GM19438 (cell line): ENCODE measurements around the gene DIP2A.
"Not testable (repeated sequence)": the region's sequence is repeated elsewhere in the genome, so short reads cannot be mapped to it uniquely, and the experiment has no call there.

Experiments
- ATAC-seq: cut with Tn5 transposase; IDR thresholded peaks from one replicate; pipeline ENCODE4 v1.9.1; 2021; ENCODE audit warnings: low read depth; ENCODE audit not compliant: unreplicated experiment

Gene DIP2A

GRCh38 chr21:46569081-46569480, 110.4 kb downstream of the DIP2A start:
- no peak for ATAC-seq

DNA sequence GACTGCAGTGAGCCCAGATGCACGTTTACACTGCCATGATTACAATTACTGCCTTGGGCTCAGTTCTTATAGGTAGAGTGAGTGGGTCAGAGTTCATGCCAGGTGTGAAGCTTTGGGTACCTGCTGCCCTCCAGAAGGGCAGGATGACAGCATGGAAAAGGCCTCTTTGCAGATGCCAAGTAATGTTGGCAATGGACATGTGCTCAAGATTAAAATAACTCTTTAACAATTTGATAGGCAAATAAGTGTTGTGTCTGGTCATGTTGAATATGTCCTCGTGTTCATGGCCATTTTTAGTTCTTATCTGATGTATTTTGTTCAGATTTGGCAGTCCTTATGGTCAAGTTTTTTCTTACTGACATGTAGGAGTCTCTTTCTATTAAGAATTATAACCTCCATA, 111.4 kb downstream of the DIP2A start:
- ATAC-seq: no peak

- no peak for ATAC-seq
These were observed 111.9 kb downstream of the DIP2A start for GRCh38 chr21:46570631-46571030.

GRCh38 chr21:46572850-46573249, 114.2 kb downstream of the DIP2A start:
- no peak for ATAC-seq

DNA sequence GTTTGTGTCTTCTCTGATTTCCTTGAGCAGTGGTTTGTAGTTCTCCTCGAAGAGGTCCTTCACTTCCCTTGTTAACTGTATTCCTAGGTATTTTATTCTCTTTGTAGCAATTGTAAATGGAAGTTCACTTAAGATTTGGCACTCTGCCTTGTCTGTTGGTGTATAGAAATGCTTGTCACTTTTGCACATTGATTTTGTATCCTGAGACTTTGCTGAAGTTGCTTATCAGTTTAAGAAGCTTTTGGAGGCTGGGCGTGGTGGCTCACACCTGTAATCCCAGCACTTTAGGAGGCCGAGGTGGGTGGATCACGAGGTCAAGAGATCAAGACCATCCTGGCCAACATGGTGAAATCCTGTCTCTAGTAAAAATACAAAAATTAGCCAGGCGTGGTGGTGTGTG, 119.1 kb downstream of the DIP2A start:
- not testable (repeated sequence) for ATAC-seq

DNA sequence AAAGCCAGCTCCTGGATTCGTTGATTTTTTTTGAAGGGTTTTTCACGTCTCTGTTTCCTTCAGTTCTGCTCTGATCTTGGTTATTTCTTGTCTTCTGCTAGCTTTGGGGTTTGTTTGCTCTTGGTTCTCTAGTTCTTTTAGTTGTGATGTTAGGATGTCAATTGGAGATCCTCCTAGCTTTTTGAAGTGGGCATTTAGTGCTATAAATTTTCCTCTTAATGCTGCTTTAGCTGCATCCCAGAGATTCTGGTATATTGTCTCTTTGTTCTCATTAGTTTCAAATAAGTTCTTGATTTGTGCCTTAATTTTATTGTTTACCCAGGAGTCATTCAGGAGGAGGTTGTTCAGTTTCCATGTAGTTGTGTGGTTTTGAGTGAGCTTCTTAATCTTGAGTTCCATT, 120.7 kb downstream of the DIP2A start:
- ATAC-seq: not testable (repeated sequence)

DNA sequence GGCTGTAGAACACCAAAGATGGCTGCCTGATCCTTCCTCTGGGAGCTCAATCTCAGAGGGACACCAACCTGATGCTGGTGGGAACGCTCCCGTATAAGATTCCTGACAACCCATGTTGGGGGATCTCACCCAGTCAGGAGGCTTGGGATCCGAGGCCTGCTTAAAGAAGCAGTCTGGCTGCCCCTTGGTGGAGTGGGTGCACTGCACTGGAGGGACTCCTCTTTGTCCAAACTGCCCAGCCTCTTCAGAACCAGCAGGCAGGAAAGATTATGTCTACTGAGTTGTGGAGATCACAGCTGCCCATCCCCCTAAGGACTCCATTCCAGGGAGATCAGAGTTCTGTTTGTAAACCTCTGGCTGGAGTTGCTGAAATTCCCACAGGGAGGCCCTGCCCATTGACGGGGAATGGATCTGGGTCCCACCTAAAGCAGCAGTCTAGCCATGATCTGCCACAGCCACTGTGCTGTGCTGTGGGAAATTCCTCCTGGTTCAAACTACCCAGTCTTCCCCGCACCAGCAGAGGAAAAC, 123.2 kb downstream of the DIP2A start:
- no peak for ATAC-seq

GRCh38 chr21:46585191-46585953, 126.7 kb downstream of the DIP2A start:
- no peak for ATAC-seq

GRCh38 chr21:46594276-46594675, 135.6 kb downstream of the DIP2A start:
- no peak for ATAC-seq

- ATAC-seq: no peak
These were observed 137.5 kb downstream of the DIP2A start for GRCh38 chr21:46596201-46596600.

DNA sequence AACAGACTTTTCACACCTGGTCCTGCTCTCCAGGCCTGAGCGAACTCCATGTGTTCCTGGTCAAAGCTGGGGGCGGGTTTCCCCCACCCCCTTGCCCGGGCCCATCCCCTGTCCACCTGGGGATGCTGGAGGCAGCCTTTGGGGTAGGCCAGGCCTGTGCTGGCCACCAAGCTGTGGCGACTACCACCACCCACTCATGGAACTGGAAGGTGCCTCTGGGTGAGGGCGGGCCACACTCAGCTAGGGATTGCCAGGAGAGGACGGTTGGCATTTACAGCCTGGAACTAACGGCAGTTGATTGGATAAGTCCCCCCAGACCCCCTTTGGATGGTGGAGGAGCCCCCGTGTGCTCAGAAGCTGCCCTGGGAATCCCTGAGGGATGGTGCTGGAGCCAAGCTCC, 138.3 kb downstream of the DIP2A start:
- no peak for ATAC-seq

GRCh38 chr21:46597896-46598343, 139.2 kb downstream of the DIP2A start:
- no peak for ATAC-seq

DNA sequence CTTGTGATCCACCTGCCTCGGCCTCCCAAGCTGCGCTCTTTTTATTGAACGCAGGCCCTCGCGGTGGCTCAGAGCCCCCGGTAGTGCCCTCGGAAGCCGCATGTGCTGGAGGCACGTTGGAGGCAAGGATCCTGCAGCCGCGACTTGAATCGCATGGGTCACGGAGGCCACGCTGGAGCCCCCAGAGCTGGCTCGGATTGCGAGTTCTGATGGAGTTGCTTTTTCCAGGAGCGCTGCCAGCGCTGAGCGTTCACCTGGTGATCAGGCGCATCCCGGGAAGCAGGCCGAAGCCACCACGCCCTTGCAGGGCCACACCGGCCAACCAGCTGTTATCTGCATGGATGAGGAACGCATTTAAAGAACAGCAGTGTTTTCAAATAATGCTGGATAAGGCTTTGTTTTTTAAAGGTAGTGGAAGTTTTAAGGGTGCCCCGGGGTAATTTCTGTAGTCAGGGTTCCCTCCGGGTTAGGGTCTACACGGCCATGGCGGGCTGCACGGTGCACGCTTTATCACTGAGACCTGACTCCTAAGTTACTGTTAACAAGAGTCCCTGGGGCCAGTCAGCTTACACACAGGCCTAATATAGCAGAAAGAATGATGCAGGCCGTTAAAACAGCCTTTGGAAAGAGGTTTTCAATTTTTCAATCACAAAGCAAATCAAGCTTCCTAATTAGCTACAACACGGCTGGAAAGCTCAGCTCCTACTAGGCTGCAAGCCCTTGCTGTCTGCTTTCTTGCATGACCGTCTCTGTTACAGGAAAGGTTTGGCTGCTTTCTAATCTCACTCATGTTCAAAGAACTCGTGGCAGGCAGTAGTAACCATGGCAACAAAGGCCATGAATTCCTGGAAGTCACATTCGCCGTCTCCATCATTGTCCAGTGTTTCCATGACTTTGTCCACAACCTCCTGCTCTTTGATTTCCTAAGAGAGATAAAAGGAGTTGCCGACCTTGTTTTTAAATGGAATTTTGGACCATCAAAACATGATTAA, 140.2 kb downstream of the DIP2A start:
- ATAC-seq: no peak

DNA sequence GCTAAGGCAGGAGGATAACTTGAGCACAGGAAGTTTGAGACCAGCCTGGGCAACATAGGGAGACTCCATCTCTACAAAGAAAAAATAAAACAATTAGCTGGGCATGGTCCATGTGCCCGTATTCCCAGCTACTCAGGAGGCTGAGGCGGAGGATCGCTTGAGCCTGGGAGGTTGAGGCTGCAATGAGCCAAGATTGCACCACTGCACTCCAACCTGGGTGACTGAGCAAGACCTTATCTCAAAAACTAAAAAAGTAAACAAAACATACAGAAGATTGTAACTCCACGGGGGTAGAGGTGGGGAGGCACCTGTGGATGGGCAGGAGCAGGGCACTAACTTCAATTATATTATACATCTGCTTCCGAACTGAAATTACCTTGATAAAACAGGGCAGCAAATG, 141.6 kb downstream of the DIP2A start:
- ATAC-seq: no peak

- ATAC-seq: no peak
These were observed 142.3 kb downstream of the DIP2A start for GRCh38 chr21:46600978-46601377.

DNA sequence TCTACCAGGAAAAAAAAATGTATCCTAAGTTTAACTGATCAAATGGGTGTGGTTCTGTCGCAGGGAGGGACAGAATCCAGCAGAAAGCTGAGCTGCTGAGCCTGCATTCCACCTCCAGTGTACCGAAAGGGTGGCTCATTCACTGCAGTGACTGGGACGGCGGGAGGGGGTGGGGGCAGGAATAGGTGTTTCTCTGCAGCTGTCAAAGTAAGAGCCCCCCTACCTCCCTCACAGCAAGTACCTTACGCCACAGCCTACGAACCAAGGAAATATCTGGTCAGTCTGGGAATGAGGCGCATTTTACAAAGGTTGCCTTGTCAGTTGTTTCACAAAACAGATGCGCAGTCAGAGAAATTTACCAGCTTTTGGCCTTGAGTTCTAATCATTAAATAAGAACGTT, 144.5 kb downstream of the DIP2A start:
- no peak for ATAC-seq

- no peak for ATAC-seq
These were observed 145.8 kb downstream of the DIP2A start for GRCh38 chr21:46604329-46604974.

DNA sequence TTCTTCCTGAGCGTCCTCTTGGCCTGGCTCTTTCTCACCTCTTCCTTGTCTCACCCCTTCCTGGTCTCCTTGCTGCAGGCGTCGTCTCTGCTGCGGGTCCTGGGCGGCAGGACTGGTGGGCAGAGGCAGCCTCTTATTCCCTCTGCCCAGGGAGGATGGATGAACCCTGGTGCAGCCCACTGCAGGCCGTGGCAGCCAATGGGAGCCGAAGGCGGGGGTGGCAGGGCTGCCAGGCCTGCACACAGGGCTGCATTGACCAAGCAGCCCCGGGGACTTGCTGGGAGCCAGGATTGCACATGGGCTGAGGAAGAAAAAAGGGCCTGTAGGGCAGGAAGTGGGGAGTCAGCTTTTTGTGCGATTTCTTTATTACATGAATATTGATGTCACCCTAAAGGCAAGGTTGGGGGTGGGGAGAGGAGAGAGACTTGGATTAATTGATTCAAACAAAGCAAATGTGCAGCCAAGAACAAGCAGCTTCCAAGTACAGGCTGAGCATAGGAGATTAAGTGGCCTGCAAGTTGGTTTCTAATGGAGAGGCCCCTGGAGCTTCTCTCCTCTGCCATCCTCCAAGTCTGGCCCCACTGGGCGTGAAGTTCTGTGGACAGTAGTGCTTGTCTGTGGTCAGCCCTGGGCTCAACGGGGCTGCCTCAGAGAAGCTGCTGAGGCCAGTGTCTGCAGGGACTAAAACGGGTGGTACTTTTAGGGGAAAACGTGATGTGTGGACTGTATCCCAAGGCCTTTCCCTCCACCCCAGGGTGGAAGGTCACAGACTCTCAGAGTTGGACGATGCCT, 146.5 kb downstream of the DIP2A start, which contains the start of gene S100B:
Gene S100B, minus strand, starts transcription at position 108 of the 792 bp plus-strand sequence. CDS start 2,667 bp downstream, outside the sequence.
- ATAC-seq: no peak

GRCh38 chr21:46605767-46606426, 147.2 kb downstream of the DIP2A start:
- no peak for ATAC-seq
